Panc1 (cell line): ENCODE data around the gene ASB6. TPM values are rescaled to one million over a fixed set of nuclear protein-coding genes. Genes with fewer than 3 reads are reported as not detected.

Experiments used
- ATAC-seq: fragments of 200-7000 bp; cut with Tn5 transposase; 2 replicates; pipeline ENCODE4 v1.9.1; 2020; ENCODE audit warnings: mild to moderate bottlenecking, moderate library complexity
- BruUV-seq: library from RNA; stranded (reverse); fragments of 400-500 nt; replicated peaks from 2 replicates; lab custom pipeline; 2021; lab: Mats Ljungman, UMichigan
- CTCF ChIA-PET: fragments of 300-600 bp; sonication (Branson Sonifier 250); formaldehyde crosslinking; loops from one replicate; lab custom pipeline; 2022; ENCODE audit warnings: antibody characterized with exemption; lab: Charles Lee
- POLR2A ChIA-PET: fragments of 300-600 bp; sonication (Branson Sonifier 250); formaldehyde crosslinking; loops from one replicate; lab custom pipeline; 2022; ENCODE audit warnings: antibody characterized with exemption; lab: Charles Lee
- DNase-seq: peaks from one replicate; pipeline ENCODE4 v3.0.0-alpha.2; 2010; ENCODE audit warnings: low read depth, low spot score
- H3K27ac ChIP-seq: 2 replicates; pipeline ENCODE4 v1.5.1; 2011; ENCODE audit warnings: mild to moderate bottlenecking, low read length, inconsistent platforms
- H3K27me3 ChIP-seq: fragments of 200-500 bp; sonication (Bioruptor generic); 2 replicates; pipeline ENCODE4 v1.6.0; 2014; ENCODE audit warnings: low read length, inconsistent platforms; ENCODE audit not compliant: control insufficient read depth, insufficient read depth
- H3K36me3 ChIP-seq: fragments of 200-500 bp; sonication (Bioruptor generic); 2 replicates; pipeline ENCODE4 v1.5.1; 2014; ENCODE audit warnings: inconsistent platforms, mild to moderate bottlenecking, low read length, moderate library complexity; ENCODE audit not compliant: control insufficient read depth, insufficient read depth
- H3K4me1 ChIP-seq: 2 replicates; pipeline ENCODE4 v1.5.1; 2011; ENCODE audit warnings: inconsistent platforms, mild to moderate bottlenecking, low read length, moderate library complexity; ENCODE audit not compliant: control insufficient read depth, insufficient read depth
- H3K4me3 ChIP-seq, 2 experiments: 2 replicates each; pipeline ENCODE4 v1.5.1; 2011 to 2012; ENCODE audit warnings: low read depth in 2 of 2, low read length in 2 of 2, mild to moderate bottlenecking in 2 of 2, inconsistent platforms in 1 of 2, moderate library complexity in 1 of 2
- H3K9me3 ChIP-seq: fragments of 200-500 bp; sonication (Bioruptor generic); 2 replicates; pipeline ENCODE4 v1.5.1; 2014; ENCODE audit warnings: low read depth, mild to moderate bottlenecking, inconsistent platforms, low read length, moderate library complexity; ENCODE audit not compliant: control insufficient read depth, insufficient read depth
- POLR2AphosphoS5 ChIP-seq: IDR thresholded peaks from 2 replicates; pipeline ENCODE4 v1.6.1; 2012; ENCODE audit warnings: mild to moderate bottlenecking, low read depth, low read length, moderate library complexity
- SIN3A ChIP-seq: IDR thresholded peaks from 2 replicates; pipeline ENCODE4 v1.6.1; 2012; ENCODE audit warnings: low read depth, mild to moderate bottlenecking, low read length, moderate library complexity, borderline replicate concordance; ENCODE audit not compliant: insufficient read depth
- TCF7L2 ChIP-seq: IDR thresholded peaks from 2 replicates; pipeline ENCODE4 v1.6.1; 2011; ENCODE audit warnings: mild to moderate bottlenecking, low read depth, low read length, inconsistent platforms
- in situ Hi-C: cut with HindIII; loops from 2 replicates; pipeline ENCODE4 v1.10.0; 2016; ENCODE audit warnings: low sequenced_read_pairs, low pct_unique_long_range_greater_than_20kb
- intact Hi-C: fragments of 100-400 bp; cut with micrococcal nuclease; formaldehyde crosslinking; loops from one replicate; pipeline ENCODE4 v1.10.0; 2022; ENCODE audit not compliant: unreplicated experiment
- total RNA-seq: library from RNA; stranded (reverse); gene quantifications from one replicate; pipeline ENCODE4 v1.2.1, GENCODE V29; 2021; ENCODE audit not compliant: unreplicated experiment
- TF ChIP-seq, protein P1 (sequence below): fragments of 450-650 bp; IDR thresholded peaks from 2 replicates; pipeline ENCODE4 v1.5.1; 2017; ENCODE audit warnings: mild to moderate bottlenecking
- TF ChIP-seq, protein P2 (sequence below), 2 experiments: IDR thresholded peaks; 2 replicates each; pipeline ENCODE4 v1.6.1; 2011 to 2012; ENCODE audit warnings: low read depth in 2 of 2, control low read depth in 1 of 2, low read length in 1 of 2, mild to moderate bottlenecking in 1 of 2, moderate library complexity in 1 of 2; ENCODE audit not compliant: insufficient read depth in 1 of 2

ASB6 gene
- total RNA-seq, 1 experiment from 2014 or later = 14.3 TPM

DNA sequence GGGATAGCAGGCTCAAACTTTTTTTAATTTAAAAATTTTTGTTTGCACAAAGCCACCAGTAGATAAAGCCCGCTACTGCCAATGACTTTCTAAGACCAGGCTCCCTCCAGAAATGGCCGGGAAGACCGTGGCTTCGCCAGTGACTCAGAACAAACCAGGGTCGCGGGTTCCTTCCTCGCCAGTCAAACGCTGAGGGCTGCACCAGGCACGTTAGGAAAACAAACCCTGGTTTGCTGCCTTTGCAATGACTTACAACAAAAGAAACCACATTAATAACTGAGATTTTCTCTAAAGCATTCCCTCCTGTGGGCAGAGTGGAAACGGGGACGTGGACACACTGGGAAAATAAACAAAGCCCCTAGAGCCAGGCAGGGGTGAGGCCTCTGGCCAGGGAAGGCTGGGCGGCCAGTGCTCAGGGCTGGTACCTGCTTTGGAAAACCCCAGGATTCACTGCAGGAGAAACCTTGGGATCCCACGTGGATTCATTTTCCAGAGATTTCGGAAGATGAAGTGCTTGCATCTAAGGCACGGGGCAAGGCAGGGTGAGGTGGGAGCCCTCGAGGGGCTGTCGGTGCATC is 27.3 kb upstream of the ASB6 start:
- Histone ChIP-seq H3K27ac (no peak overlapping the region), H3K4me3 (no peak overlapping the region), H3K9me3 (no peaks in the 10 kb centered on the region), H3K4me1 (no peaks in the 10 kb centered on the region), H3K27me3 (no peaks in the 10 kb centered on the region), H3K36me3 (no peaks in the 10 kb centered on the region)
- no peak for ATAC-seq
- in situ Hi-C loops = no loop called here
- intact Hi-C loops = no loop called here
- CTCF ChIA-PET = no interaction called here
- no peak for DNase-seq
- no TSS peak for BruUV-seq
- POLR2A ChIA-PET = no interaction called here
- TF ChIP-seq POLR2AphosphoS5 (no peak), TCF7L2 (no peak), SIN3A (no peak)
- TF ChIP-seq, protein P1, sequence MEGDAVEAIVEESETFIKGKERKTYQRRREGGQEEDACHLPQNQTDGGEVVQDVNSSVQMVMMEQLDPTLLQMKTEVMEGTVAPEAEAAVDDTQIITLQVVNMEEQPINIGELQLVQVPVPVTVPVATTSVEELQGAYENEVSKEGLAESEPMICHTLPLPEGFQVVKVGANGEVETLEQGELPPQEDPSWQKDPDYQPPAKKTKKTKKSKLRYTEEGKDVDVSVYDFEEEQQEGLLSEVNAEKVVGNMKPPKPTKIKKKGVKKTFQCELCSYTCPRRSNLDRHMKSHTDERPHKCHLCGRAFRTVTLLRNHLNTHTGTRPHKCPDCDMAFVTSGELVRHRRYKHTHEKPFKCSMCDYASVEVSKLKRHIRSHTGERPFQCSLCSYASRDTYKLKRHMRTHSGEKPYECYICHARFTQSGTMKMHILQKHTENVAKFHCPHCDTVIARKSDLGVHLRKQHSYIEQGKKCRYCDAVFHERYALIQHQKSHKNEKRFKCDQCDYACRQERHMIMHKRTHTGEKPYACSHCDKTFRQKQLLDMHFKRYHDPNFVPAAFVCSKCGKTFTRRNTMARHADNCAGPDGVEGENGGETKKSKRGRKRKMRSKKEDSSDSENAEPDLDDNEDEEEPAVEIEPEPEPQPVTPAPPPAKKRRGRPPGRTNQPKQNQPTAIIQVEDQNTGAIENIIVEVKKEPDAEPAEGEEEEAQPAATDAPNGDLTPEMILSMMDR = no peak
- TF ChIP-seq, protein P2, sequence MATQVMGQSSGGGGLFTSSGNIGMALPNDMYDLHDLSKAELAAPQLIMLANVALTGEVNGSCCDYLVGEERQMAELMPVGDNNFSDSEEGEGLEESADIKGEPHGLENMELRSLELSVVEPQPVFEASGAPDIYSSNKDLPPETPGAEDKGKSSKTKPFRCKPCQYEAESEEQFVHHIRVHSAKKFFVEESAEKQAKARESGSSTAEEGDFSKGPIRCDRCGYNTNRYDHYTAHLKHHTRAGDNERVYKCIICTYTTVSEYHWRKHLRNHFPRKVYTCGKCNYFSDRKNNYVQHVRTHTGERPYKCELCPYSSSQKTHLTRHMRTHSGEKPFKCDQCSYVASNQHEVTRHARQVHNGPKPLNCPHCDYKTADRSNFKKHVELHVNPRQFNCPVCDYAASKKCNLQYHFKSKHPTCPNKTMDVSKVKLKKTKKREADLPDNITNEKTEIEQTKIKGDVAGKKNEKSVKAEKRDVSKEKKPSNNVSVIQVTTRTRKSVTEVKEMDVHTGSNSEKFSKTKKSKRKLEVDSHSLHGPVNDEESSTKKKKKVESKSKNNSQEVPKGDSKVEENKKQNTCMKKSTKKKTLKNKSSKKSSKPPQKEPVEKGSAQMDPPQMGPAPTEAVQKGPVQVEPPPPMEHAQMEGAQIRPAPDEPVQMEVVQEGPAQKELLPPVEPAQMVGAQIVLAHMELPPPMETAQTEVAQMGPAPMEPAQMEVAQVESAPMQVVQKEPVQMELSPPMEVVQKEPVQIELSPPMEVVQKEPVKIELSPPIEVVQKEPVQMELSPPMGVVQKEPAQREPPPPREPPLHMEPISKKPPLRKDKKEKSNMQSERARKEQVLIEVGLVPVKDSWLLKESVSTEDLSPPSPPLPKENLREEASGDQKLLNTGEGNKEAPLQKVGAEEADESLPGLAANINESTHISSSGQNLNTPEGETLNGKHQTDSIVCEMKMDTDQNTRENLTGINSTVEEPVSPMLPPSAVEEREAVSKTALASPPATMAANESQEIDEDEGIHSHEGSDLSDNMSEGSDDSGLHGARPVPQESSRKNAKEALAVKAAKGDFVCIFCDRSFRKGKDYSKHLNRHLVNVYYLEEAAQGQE (IDR thresholded peaks at IDR 0.05; ENCODE audit: insufficient read depth in 1 of 2, low read depth in 2 of 2, low read length in 1 of 2) = no peak

DNA sequence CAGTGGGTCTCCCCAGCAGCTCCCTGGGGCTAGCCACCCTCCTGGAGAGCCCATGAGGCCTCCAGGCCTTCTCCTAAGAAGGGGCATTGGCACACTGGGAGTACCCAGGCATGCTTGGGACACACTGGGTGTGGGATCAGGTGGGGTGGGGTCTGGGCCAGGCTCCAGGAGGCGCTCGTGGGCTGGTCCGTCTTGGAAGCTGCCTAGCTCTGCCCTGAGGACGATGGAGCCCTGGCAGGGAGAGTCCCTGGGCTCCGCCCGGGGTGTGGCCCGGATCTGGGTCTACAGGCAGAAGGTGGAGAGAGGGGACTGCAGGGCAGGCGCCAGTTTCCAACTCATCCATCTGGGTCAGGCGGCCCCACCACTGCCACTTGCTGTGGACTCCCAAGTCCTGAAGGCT is 25.9 kb upstream of the ASB6 start:
- ChIA-PET CTCF (interaction anchor here (0.6 kb wide), 1 partner anchor 204 kb away, joined by 8 read pairs; no protein-coding TSS in a partner anchor), POLR2A (no interaction called here)
- intact Hi-C loops (no loop called here), in situ Hi-C loops (no loop called here)
- no peaks in the 10 kb centered on the region for H3K9me3 ChIP-seq
- TF ChIP-seq, protein P2 (IDR thresholded peaks at IDR 0.05; ENCODE audit: insufficient read depth in 1 of 2, low read depth in 2 of 2, low read length in 1 of 2) = no peak
- TF ChIP-seq SIN3A (no peak), TCF7L2 (no peak), POLR2AphosphoS5 (no peak)
- TF ChIP-seq, protein P1 = no peak
- ATAC-seq (no peak), DNase-seq (no peak)
- H3K27me3 ChIP-seq = no peaks in the 10 kb centered on the region
- no peak overlapping the region for H3K27ac ChIP-seq
- no peaks in the 10 kb centered on the region for H3K36me3 ChIP-seq
- H3K4me1 ChIP-seq = no peaks in the 10 kb centered on the region
- no TSS peak for BruUV-seq
- no peak overlapping the region for H3K4me3 ChIP-seq
